GM12801 (cell line): ENCODE data around the gene MAP3K3.

ENCODE experiments used
- CTCF ChIP-seq: IDR thresholded peaks from one replicate; pipeline ENCODE4 v1.5.1; 2011; ENCODE audit warnings: control low read depth; ENCODE audit not compliant: insufficient read length; ENCODE audit errors: extremely low read depth

MAP3K3 gene

GRCh38 chr17:63641692-63642448, 19.7 kb downstream of the MAP3K3 start:
- no peak for TF ChIP-seq CTCF

DNA sequence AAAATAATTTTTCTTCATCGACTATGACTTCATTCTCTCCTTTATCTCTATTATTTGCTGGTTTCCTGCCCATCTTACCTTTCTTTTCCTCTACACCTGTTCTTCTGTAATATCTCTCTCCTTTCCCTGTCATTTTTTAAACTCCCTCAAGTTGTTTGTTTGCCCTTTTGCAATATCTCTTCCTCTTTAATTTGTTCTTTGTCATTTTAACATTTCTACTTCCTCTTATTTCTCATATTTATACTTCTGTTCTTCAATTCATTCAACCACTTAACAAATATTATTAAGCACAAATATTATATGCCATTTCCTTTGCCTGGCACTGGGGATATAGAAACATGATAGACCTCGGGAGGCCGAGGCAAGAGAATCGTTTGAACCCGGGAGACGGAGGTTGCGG, 22.6 kb downstream of the MAP3K3 start:
- no peak for TF ChIP-seq CTCF

- TF ChIP-seq CTCF: no peak
Observed at GRCh38 chr17:63645775-63646487, 23.7 kb downstream of the MAP3K3 start.

DNA sequence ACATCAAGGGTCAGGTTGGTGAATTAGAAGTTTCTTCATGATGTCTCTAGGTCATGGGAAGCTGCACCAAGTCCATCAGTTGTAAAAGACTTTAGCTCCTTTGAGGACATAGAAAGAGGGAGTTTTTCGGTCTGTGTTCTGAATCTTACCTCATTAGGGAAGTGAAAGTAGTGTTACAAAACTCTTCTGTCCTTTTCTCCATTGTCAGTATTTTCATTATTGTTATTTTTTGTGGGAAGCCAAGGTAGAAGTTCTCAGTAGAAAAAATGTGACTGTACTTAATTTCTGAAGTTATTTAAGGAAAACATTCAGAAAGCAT, 24.2 kb downstream of the MAP3K3 start:
- TF ChIP-seq CTCF: no peak

- no peak for TF ChIP-seq CTCF
Observed at GRCh38 chr17:63647065-63647725, 25.0 kb downstream of the MAP3K3 start.

DNA sequence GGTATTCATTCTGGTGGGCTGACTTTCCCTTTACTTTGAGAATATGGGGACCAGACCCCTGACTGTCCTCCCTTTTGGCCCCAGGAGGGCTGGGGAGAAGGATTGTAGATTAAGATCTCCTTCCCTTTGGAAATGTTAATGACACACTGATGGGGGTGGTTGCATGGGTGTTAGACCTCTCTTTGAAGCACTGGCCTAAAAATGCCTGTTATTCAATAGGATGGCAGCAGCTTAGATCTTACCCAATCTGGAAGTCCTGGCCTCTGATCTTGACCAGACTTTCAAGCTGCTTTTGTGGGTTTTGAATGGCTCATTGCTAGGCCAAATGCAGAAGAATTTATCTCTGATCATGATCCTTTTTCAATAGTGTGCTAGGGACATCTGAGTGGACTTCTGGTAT, 25.7 kb downstream of the MAP3K3 start:
- no peak for TF ChIP-seq CTCF

DNA sequence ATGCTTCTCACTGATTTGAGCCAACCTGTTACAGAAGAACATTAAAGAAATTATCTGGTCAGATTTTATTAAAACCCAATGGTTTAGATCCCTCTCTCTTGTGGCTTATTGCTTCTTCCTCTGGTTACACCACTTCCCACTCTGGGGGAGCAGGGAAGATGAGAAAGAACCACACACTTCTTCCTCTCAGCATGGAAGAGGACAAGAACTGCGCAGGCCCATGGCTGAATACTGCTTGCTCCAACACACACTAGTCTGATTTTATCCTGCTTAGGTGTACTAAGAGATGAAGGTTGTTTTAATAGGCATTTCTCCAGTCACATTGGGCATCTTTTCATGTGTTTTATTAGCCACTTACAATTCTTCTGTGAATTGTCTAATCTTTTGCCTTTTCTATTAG, 27.6 kb downstream of the MAP3K3 start:
- TF ChIP-seq CTCF: no peak
